Measurements from ENCODE around the gene ATP11A. TPM values are rescaled to one million over a fixed set of nuclear protein-coding genes. Genes with fewer than 3 reads are reported as not detected.
A peak's percentile ranks its signal among the peaks of the same experiment; 100 is the strongest.

The ATP11A gene
- total and polyA plus RNA-seq, 7 donors = 0.69 to 22.9 (median 9.6) TPM

DNA sequence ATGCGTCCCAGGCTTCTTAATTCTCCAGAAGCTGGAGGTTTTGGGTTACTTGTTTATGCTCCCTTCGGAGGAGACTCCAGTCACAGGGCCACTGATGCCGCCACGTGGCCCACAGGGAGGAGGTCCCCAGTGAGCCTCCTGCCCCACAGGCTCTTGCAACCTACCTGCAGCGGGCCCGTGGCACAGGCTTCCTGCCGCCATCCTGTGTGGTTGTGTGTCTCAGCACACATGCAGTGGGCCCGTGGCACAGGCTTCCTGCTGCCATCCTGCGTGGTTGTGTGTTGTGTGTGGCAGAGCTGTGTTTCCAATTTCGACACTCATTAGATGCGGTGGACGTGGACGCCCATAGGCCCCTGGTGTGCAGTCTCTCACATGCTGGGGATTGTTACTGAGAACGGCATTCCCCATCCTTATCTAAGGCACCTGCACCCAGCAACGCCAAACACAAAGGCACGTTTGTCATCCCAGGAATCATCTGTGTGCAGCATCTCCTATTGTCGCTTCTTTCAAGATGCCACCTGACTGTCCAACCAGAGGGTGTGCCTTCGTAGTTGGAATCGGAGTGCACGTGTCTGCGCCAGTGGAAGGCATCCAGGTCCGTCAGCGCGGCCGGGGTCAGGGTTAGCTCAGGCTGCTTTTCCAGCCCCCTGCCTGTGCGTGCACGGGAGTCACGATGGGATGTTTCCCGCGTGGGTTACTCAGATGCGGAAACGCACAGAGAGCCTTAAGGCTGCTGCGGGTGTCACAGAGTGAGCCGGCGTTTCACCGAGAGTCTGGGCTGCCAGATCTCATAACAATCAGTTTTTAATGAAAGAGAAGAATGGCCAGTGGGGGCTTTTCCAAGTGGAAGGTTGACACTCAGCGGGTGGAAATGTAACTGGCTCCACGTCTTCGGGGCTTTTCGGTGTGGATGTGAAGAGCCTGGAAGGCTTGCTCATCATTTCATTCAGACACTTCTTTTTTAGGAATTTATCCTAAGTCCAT, 119.8 kb downstream of the ATP11A start:
- 94 to 96% methylated on average over 40 of the region's 40 CpGs for WGBS, 2 donors
- Histone ChIP-seq H3K4me3 (no peak overlapping the region), H3K4me1 (no peaks in the 10 kb centered on the region), H3K9me3 (no peaks in the 10 kb centered on the region), H3K27ac (no peak overlapping the region), H3K36me3 (peaks cover 0 to 24% (median 0%) of the 10 kb centered on the region in 4 donors), H3K27me3 (no peaks in the 10 kb centered on the region)
- peak; percentile 37 for DNase-seq
- intact Hi-C loops (cut with DNase I) = no loop called here
- TF ChIP-seq EP300 (IDR thresholded peaks at IDR 0.05) = no peak
- TF ChIP-seq CTCF (IDR thresholded peaks at IDR 0.05) = no peak
- TF ChIP-seq POLR2A (IDR thresholded peaks at IDR 0.05) = no peak
- no peak for TF ChIP-seq POLR2AphosphoS5 (IDR thresholded peaks at IDR 0.05)

- intact Hi-C loops (cut with DNase I) = no loop called here
- Histone ChIP-seq H3K4me1 (no peaks in the 10 kb centered on the region), H3K4me3 (no peak overlapping the region), H3K27me3 (no peaks in the 10 kb centered on the region), H3K36me3 (peaks cover 0 to 26% (median 2%) of the 10 kb centered on the region in 4 donors), H3K27ac (no peak overlapping the region), H3K9me3 (no peaks in the 10 kb centered on the region)
- TF ChIP-seq POLR2A (IDR thresholded peaks at IDR 0.05) (no peak), POLR2AphosphoS5 (IDR thresholded peaks at IDR 0.05) (no peak), CTCF (IDR thresholded peaks at IDR 0.05) (no peak), EP300 (IDR thresholded peaks at IDR 0.05) (no peak)
- WGBS, 2 donors = 96 to 98% methylated on average over 14 of the region's 14 CpGs
- peak; percentile 27 for DNase-seq
Measured at GRCh38 chr13:112810608-112811007, 120.8 kb downstream of the ATP11A start.

DNA sequence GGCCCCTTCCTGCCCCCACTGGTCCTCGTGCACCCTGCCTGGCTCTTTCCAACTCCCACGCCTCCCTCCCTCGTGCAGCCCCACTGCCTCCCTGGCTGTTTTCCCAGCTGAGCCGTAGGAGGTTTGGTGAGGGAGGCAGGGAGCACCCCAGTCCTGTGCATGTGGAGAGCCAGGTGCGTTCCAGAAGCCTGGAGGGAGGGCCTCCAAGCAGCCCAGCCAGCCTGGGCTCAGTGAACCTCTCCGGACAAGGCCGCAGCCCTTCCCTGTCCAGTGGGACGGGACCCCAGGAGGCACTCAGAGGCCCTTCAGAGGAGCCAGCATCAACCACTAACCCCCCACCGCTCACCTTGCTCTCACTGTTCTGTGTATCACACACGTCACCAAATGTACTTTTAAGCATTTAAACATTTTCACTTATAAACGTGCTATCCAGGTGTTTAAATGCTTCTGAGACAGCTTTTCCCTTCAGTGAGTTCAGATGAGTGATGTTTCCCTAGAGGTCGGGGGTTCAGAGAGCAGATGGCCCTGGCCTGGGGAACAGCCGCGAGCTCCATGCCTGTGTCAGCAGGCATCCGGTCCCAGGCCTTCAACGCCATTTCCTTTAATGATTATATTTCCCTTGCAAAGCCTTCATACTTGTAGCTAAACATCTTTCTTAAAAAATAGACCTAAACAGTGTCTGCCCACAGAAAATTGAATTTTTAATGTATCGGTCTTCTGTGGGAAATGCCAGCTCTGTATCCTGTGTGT, 122.6 kb downstream of the ATP11A start:
- WGBS, 2 donors = 90 to 93% methylated on average over 17 of the region's 17 CpGs
- Histone ChIP-seq H3K4me1 (no peaks in the 10 kb centered on the region), H3K9me3 (no peaks in the 10 kb centered on the region), H3K27ac (no peak overlapping the region), H3K27me3 (no peaks in the 10 kb centered on the region), H3K4me3 (no peak overlapping the region), H3K36me3 (peaks cover 5 to 36% (median 13%) of the 10 kb centered on the region in 4 donors)
- peak; percentile 55 for DNase-seq
- intact Hi-C loops (cut with DNase I) = no loop called here
- TF ChIP-seq CTCF (IDR thresholded peaks at IDR 0.05) (no peak), POLR2A (IDR thresholded peaks at IDR 0.05) (no peak), EP300 (IDR thresholded peaks at IDR 0.05) (no peak), POLR2AphosphoS5 (IDR thresholded peaks at IDR 0.05) (no peak)

DNA sequence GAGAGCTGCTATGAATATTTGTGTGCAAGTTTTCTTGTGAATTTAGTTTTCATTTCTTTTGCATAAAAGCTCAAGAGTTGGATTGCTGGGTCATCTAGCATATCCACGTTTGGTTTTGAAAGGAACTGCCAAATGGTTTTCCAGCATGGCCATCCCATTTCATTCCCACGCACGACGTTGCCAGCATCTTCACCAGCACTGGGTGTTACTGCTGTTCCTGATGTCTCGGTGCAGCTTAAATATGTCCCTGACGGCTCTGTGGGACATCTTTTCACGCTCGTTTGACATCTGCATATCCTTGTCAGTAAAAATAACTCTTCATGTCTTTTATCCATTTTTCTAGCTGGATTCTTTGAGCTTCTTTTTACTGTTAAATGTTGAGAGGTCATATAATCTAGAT, 123.7 kb downstream of the ATP11A start:
- peak; percentile 22 for DNase-seq
- TF ChIP-seq POLR2AphosphoS5 (IDR thresholded peaks at IDR 0.05) (no peak), POLR2A (IDR thresholded peaks at IDR 0.05) (no peak), EP300 (IDR thresholded peaks at IDR 0.05) (no peak), CTCF (IDR thresholded peaks at IDR 0.05) (no peak)
- Histone ChIP-seq H3K4me1 (no peaks in the 10 kb centered on the region), H3K27me3 (no peaks in the 10 kb centered on the region), H3K27ac (no peak overlapping the region), H3K4me3 (no peak overlapping the region), H3K9me3 (no peaks in the 10 kb centered on the region), H3K36me3 (peaks cover 12 to 40% (median 17%) of the 10 kb centered on the region in 4 donors)
- intact Hi-C loops (cut with DNase I) = no loop called here
- WGBS, 2 donors = 96 to 97% methylated on average over 8 of the region's 8 CpGs

Data from sigmoid colon (tissue), 7 donors.